Measurements from ENCODE around the gene C11orf16. TPM values are rescaled to one million over a fixed set of nuclear protein-coding genes. Genes with fewer than 3 reads are reported as not detected.
"Not testable (repeated sequence)": the region's sequence is repeated elsewhere in the genome, so short reads cannot be mapped to it uniquely, and the experiment has no call there.

The C11orf16 gene
- total RNA-seq, 4 donors from 2014 or later, result not detected

GRCh38 chr11:8886322-8886721, 46.4 kb downstream of the C11orf16 start:
- Histone ChIP-seq H3K4me1 (no peaks in the 10 kb centered on the region), H3K27me3 (no peaks in the 10 kb centered on the region), H3K4me3 (no peak overlapping the region), H3K27ac (no peak overlapping the region), H3K36me3 (no peaks in the 10 kb centered on the region), H3K9me3 (peaks cover 0 to 8% (median 0%) of the 10 kb centered on the region in 4 donors)
- WGBS, 2 donors, result 78 to 82% methylated on average over 2 of the region's 2 CpGs
- no peak for DNase-seq (ENCODE audit: low spot score in 2 of 2)
- TF ChIP-seq CTCF (IDR thresholded peaks at IDR 0.05) (no peak), POLR2A (IDR thresholded peaks at IDR 0.05) (no peak), EP300 (IDR thresholded peaks at IDR 0.05) (no peak)

- not testable (repeated sequence) for H3K4me1 ChIP-seq; H3K9me3 ChIP-seq; H3K36me3 ChIP-seq; H3K4me3 ChIP-seq; DNase-seq (ENCODE audit: low spot score in 2 of 2); H3K27me3 ChIP-seq; H3K27ac ChIP-seq
- 84 to 88% methylated on average over 7 of the region's 7 CpGs for WGBS, 2 donors
Observed at GRCh38 chr11:8881585-8881984, 51.2 kb downstream of the C11orf16 start.

GRCh38 chr11:8878771-8879170, 54.0 kb downstream of the C11orf16 start:
- no peaks in the 10 kb centered on the region for H3K27me3 ChIP-seq
- TF ChIP-seq POLR2A (IDR thresholded peaks at IDR 0.05) (no peak), CTCF (IDR thresholded peaks at IDR 0.05) (no peak), EP300 (IDR thresholded peaks at IDR 0.05) (no peak)
- H3K4me3 ChIP-seq, result no peak overlapping the region
- no peaks in the 10 kb centered on the region for H3K9me3 ChIP-seq
- H3K4me1 ChIP-seq, result no peaks in the 10 kb centered on the region
- 81 to 97% methylated on average over 2 of the region's 2 CpGs for WGBS, 2 donors
- H3K36me3 ChIP-seq, result no peaks in the 10 kb centered on the region
- H3K27ac ChIP-seq, result no peak overlapping the region
- no peak for DNase-seq (ENCODE audit: low spot score in 2 of 2)

GRCh38 chr11:8873741-8874405, 58.9 kb downstream of the C11orf16 start:
- no peaks in the 10 kb centered on the region for H3K9me3 ChIP-seq
- H3K27ac ChIP-seq, result no peak overlapping the region
- H3K4me1 ChIP-seq, result peaks cover 0 to 22% (median 4%) of the 10 kb centered on the region in 4 donors
- TF ChIP-seq CTCF (IDR thresholded peaks at IDR 0.05) (no peak), EP300 (IDR thresholded peaks at IDR 0.05) (no peak), POLR2A (IDR thresholded peaks at IDR 0.05) (no peak)
- H3K36me3 ChIP-seq, result no peaks in the 10 kb centered on the region
- DNase-seq (ENCODE audit: low spot score in 2 of 2), result no peak
- WGBS, 2 donors, result 58 to 71% methylated on average over 6 of the region's 6 CpGs
- H3K4me3 ChIP-seq, result no peak overlapping the region
- no peaks in the 10 kb centered on the region for H3K27me3 ChIP-seq

- H3K27ac ChIP-seq, result peak overlapping the region in 3 of 4 donors; percentile 76 to 90 (median 88)
Observed at GRCh38 chr11:8871962-8872361, 60.8 kb downstream of the C11orf16 start.

More at GRCh38 chr11:8871962-8872361, 60.8 kb downstream of the C11orf16 start:
- no peak for DNase-seq (ENCODE audit: low spot score in 2 of 2)
- TF ChIP-seq EP300 (IDR thresholded peaks at IDR 0.05) (no peak), POLR2A (IDR thresholded peaks at IDR 0.05) (no peak), CTCF (IDR thresholded peaks at IDR 0.05) (no peak)
- no peak overlapping the region for H3K4me3 ChIP-seq
- peaks cover 0 to 38% (median 4%) of the 10 kb centered on the region in 4 donors for H3K4me1 ChIP-seq
- H3K9me3 ChIP-seq, result no peaks in the 10 kb centered on the region
- H3K36me3 ChIP-seq, result no peaks in the 10 kb centered on the region
- H3K27me3 ChIP-seq, result no peaks in the 10 kb centered on the region
- 64 to 65% methylated on average over 6 of the region's 6 CpGs for WGBS, 2 donors

Measured in tibial nerve (tissue), 4 donors.